ENCODE data around the gene RAE1.
A peak's percentile ranks its signal among the peaks of the same experiment; 100 is the strongest.

RAE1 gene, protein sequence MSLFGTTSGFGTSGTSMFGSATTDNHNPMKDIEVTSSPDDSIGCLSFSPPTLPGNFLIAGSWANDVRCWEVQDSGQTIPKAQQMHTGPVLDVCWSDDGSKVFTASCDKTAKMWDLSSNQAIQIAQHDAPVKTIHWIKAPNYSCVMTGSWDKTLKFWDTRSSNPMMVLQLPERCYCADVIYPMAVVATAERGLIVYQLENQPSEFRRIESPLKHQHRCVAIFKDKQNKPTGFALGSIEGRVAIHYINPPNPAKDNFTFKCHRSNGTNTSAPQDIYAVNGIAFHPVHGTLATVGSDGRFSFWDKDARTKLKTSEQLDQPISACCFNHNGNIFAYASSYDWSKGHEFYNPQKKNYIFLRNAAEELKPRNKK

DNA sequence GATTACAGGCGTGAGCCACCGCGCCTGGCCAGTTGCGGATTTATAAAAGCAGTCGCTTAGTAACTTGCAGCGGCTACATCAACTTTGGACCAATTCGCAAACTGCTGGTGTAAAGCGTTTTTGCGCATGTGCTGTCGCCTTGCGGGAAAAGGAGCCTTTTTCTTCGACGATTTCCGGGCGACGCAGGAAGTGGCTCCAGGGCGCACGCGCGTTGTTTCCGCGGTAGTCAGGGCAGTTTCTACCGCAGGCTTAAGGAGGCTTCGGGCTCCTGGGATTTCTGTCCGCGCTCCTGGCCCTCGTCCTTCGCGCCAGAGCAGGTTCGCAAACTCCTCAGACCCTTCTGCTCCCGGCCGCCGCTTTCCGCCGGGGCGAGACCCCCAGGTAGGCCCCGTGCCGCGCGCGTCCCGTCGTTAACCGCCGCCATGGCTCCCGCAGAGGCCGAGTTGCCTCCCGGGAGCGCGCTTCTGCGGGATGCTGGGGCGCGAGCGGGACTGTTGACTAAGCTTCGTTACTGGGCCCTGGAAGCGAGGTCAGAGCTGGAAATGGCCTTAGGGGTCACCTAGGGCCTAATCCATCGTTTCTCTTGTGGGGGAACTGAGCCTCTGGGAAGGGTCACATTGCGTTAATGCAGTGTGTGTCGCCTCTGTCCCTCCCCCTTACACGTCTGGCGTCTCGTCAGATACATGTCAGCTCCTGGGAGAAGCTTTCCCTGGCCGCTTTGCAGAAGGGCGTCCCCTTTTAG lies at the start of gene RAE1:
TSS of gene RAE1 (plus strand) at position 214 of the 742 bp plus-strand sequence. CDS start 2,784 bp downstream, outside the sequence.
- peak; percentile 92 for DNase-seq

DNA sequence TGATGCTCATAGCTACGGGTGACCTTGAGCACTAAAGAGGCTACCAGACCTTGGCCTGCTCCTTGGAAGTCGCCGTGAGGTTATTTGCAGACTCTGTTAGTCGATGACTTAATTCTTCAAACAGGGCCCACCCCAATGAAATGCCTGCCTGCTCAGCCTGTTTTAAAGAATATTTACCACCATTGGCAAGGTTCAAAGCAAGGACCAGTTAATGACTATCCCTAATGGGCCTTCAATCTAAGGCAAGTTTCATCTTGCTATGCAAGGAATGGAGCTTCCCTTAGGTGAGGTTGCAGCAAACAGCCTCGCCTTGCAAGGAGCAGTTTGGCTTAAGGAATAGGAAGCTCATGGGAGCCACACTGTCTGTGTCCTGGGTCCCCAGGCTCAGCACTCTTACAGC lies 44.3 kb upstream of the RAE1 start:
- no peak for DNase-seq

DNA sequence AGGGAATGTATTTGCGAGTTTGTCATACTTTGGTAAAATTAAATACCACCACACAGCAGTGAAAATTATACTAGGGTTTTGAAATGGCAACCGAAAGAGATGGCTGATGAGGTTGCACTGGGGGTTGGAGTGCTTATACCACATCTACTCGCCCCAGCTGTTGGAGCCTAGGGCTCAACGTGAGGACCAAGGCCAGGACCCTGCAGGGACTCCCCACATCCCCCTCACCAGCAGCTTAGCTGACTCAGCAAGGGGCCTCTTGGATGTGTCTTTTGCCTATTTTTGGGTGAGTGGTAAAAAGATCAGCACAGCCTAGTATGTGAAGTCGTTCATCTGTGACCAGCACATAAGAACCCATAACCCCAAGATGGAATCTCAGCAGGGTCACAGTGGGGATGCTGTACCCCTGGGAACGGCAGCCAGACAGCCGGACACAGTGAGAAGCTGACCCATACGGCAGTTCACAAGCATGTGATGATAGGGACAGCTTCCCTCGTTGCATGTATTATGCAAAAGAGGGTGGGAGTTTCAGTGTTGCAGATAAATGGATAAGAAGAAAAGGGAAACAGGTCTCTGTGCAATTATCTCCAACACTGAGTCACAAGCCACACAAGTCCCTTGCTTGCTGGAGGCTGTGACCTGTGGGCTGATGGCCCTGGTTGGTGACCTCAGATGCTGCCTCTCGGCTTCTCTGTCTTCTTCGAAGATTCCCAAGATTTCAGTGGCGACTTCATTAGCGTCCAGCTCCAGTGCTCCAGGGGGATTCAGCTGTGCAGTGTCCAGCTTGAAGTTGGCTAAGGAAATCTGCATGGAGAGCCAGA lies 42.4 kb upstream of the RAE1 start:
- DNase-seq, result no peak

DNA sequence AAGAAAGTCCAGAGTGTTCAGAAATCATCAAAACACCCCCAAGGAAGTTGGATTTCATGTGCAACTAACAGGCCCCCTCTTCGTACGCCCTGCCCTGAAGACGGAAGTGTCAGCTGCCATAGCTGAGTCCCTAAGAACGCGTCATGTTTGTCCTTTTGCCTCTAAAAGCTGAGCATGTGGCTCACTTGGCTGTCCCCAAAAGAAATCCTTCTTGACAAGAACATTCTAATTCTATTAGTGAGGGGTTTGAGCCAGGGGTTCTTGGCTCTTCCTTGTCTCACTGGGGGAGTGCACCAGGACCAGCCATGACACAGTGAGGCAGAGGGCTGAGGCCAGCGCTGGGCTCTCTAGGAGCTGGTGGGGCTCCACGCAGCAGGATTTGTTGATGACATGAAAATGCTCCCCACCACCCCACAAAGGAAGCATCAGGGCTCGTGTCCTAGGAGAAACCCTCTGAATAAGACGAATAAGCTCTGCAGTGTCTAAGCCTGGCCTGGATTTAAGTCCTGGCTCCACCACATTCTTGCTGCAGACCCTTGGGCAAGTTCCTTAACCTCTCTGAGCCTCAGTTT lies 41.4 kb upstream of the RAE1 start:
- no peak for DNase-seq

DNA sequence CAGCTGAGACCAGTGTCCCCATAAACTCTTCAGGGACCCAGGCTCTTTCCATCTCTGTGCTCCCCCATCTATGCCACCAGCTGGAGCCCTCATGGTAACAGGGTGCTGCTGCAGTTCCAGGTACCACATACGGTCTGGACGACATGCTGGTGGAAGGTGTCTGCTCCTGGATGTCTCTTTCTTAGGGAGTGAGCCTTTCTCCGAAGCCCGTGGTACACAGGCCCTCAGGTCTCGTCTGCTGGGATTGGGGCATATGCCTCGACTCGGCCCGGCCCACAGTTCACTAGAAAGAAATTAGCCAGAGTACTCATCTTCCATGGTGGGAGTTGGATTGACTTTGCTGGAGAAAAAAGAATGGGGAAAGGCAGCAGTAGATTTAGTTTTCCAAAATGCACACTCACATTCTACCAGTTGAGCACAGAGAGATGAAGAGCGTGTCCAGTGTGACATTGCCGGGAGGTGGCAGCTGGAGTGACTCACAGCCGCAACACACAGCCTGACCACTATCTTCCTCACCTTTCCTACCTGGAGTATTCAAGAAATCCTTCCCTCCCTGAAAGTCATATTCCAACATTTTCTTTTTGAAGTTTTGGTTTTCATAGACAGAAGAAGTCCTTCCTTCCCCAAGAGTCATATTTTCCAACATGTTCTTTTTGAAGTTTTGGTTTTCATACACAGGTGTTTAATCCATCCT lies 40.1 kb upstream of the RAE1 start:
- no peak for DNase-seq

DNA sequence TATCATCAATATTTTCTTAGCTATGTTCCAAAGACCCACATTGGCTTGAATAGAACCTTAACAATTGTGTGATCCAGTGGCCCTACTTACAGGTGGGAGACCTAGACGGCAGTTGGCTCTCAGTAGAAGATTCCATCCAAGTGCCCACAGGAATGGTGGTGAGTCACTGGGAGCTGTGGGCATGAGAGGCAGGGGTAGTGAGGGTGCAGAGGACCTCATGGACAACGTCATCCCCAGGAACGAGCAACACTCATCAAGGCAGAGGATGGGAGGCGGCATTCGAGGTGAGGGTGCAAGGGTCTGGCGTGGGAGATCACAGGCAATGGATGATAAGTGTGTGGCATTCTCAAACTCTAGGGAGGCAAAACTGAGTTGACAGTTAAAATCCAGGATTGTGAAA lies 38.9 kb upstream of the RAE1 start:
- no peak for DNase-seq

DNA sequence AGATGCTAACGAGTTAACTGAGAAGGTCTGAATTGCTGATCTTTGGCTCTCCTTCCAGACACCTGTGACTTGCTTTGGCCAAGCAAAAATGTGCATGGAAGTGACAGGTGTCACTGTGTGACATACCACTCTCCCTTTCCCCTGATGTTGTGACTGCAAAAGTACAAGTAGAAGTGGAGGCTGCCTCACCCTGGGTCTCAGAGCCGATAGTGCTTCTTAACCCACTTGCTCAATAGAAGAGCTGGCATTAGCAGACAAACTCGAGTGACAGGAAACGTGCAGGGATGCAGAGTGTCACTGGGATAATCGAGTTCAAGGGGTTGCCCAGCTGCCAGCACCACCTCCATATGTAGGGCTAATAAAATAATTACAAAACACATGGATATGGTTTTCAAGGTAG lies 37.8 kb upstream of the RAE1 start:
- no peak for DNase-seq

DNA sequence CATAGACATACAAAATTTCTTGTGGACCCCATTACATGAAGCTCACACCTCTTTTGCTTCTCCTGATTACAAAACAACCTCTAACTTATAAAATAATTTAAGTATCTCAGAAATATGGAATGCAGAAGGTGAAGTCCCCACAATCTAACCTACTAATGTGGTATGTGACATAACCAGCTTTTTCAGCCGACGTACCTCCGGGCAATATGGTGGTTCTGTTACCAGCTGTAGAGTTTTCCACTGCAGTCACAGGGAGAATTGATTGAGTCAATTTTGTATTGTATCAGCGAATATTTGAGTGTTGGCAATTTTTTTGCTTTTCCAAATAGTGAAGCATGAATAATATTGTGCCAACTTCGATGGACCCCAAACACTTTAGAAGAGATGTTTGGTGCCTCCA lies 37.1 kb upstream of the RAE1 start:
- no peak for DNase-seq

DNA sequence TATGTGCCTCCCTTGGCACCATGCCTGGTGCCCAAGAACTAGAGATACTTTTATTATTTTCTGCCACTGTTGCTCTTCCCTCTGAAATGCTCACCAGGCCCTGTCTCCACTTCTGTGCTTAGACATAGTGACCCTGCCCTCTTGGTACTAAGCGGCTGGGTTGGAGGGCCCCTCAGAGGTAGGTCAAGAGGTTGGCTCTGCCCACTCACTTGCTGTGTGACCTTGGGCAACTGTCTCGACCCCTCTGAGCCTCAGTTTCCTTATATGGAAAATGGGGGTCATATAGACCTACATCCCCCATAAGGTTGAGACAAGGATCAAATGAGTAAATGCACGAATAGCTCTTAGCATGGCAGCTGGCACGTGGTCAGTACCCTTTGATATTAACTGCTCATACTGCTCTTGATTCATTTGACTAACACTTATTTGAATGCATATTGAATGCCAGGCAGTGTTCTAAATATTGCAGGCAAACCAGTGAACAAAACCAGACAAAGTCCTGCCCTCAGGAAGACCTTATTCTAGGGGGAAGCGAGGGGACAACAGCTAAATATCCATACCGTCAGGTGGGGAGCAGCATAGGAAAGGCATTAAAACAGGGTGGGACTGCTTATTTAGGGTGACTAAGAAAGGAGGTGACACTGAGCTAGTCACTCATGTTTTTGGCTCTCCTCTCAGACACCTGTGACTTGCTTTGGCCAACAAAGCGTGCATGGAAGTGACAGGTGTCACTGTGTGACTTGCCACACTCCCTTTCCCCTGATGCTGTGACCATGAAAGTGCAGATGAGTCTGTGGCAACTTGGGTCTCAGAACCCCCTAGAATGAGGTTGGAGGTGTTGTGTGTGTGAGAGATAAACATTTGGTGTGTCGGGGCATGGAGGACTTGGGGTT lies 35.7 kb upstream of the RAE1 start:
- no peak for DNase-seq

DNA sequence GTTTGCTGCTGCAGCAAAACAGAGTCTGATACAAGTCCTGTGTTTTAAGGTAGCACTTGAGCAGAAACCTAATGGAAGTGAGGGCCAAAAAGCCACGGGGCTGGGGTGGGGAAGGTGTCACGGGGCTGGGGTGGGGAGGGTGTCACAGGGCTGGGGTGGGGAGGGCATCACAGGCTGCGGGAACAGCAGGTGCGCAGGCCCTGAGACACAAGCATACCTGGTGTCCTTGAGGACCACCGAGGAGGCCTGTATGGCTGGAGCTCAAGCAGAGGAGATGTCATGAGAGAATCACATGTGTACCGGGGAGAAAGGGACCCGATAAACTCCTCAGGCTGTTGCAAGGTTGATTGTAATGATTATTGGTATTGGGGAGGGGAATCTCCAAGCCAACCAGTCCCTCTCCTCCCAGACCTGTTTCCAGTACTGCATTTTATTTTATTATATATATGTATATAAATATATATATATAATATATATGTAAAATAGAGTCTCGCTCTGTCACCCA lies 35.0 kb upstream of the RAE1 start:
- no peak for DNase-seq

DNA sequence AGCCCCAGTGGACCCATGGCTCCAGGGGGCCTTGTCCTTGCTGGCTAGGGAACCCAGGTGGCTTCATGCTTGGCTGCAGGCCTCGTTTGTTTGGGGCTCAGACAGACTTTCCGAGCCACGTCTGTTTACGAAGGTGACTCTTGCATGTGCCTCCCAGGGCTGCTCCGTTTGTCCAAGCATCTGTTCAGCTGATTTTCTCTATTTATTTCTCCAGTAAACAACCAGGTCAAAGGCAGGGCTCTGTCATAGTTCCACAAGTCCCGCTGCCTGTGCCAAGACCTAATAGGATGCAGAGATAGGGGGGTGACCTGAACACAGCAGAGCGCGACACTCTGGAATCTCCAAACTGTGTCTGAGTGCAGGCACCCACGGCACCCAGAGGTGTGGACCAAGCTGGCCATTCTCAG lies 34.3 kb upstream of the RAE1 start:
- DNase-seq, result no peak

DNA sequence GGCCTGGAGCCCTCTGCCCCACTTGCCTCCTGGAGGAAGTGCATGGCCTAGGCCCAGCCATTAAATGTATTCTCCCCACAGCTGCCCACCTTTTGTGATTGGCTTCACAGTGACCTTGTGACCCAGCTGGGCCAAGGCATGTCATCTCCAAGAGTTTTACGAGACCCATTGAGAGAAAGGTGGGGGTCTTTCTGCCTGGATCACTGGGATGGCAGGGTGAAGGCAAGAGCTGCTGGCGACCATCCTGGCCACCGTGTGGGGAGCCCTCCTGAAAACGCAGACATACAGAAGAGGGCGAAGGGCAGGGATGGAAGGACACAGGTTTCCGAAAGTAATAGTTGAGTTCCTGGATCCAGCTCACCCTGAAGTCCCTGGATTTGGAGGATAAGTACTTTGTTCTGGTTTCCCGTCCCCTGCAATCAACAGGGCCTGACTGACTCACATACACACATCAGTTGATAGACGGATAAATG lies 33.7 kb upstream of the RAE1 start:
- DNase-seq, result no peak

DNA sequence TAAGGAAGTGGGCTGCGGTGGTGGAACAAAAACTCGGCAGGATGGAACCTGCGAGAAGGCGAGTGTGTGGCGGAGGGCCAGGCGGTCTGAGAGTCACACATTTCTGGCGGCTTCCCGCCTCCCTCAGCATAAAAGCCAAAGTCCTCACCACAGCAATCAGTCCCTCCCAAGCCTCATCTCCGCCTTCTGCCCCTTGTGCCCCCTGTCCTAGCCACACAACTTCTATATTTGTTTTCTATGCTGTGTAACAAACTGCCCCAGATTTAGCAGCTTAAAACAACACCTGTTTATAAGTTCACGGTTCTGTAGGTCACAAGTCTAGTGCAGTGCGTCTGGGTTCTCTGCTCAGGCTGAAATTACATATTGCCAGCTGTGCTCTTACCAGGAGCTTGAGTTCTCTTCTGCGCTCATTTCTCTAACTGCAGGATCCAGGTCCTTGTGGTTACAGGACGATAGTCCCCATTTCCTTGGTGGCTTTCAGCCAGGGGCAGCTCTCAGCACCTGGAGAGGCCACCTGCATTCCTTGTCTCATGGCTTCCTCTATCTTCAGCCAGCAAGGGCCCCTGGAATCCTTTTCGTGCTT lies 33.2 kb upstream of the RAE1 start:
- no peak for DNase-seq

DNA sequence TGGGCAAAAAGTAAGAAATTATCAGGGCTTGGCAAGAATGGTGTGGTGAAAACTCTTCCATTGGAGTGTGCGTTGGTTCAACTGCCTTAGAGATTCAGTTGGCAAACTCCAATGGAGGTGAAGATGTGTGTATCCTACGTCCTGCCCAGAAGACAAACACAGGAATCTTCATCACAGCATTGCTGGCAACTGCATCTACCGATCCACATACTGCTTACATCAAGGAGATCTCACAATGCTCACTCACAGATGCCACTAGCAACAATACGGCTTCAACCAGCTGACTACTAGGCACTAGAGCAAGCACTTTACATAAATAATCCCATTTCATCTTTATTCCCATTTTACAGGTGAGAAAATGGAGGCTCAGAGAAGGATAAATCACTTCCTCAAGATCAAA lies 31.5 kb upstream of the RAE1 start:
- no peak for DNase-seq

DNA sequence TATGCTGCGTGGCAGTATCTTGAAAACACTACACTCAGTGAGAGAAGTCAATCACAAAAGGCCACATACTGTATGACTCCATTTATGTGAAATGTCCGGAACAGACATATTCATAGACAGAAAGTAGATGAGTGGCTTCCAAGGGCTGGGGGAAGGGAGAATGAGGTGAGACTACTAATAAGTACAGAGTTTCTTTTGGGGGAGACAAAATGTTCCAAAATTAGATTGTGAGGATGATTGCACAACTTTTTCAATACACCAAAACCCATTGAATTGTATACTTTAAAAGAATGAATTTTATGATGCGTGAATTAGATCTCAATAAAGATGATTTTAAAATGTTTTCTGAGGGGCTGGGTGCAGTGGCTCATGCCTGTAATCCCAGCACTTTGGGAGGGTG lies 30.7 kb upstream of the RAE1 start:
- no peak for DNase-seq

DNA sequence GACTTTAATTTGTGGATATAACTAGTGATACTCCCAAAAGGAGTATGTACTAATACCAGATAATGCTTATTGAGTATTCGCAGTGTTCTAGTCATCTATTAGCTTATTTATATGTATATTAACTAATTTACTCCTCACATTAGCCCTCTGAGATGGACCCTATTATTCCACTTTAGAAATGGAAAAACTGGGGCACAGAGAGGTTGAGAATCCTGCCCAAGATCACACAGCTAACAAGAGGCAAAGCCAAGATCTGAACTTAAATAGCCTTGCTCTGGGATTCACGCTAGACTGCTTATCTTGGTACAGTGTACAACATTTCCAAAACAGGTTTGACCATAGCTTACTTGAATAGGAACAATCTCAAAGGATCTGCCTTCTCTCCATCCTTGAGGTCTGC lies 29.9 kb upstream of the RAE1 start:
- DNase-seq, result no peak

DNA sequence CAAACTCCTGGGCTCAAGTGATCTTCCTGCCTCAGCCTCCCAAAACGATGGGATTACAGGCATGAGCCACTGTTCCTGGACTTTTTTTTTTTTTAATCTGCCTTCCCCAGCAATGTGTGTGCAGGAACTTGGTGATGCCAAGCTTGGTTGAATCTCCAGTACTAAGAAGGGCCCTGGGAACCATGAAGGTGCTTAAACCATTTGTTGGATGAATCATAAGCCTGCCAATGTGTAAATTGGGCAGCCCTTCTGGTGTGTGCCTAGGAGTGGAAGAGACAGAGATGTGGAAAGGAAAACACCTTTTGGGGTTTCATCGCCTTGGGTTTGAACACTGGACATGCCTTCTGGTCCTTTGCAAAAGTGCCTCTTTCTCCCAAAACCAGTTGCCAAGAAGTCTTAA lies 28.6 kb upstream of the RAE1 start:
- no peak for DNase-seq

DNA sequence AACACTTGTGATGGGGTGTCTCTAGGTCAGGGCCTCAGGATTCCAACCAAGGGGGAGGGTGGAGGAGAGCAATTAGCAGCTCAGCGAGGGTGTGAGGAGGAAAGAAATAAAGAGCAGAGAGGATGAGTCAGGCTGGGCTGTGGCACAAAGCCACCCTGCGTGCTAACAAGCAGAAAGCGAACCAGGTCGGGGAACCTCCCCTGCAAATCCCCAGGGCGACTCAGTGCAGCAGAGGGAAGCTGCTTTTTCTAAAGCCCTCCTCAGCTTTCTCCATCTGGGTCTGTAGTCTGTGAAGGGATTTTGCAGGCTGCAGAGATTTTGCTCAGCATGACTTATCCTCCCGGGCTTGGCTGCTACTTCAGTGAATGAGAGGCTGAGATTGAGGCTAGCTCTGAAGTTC lies 28.0 kb upstream of the RAE1 start:
- no peak for DNase-seq

DNA sequence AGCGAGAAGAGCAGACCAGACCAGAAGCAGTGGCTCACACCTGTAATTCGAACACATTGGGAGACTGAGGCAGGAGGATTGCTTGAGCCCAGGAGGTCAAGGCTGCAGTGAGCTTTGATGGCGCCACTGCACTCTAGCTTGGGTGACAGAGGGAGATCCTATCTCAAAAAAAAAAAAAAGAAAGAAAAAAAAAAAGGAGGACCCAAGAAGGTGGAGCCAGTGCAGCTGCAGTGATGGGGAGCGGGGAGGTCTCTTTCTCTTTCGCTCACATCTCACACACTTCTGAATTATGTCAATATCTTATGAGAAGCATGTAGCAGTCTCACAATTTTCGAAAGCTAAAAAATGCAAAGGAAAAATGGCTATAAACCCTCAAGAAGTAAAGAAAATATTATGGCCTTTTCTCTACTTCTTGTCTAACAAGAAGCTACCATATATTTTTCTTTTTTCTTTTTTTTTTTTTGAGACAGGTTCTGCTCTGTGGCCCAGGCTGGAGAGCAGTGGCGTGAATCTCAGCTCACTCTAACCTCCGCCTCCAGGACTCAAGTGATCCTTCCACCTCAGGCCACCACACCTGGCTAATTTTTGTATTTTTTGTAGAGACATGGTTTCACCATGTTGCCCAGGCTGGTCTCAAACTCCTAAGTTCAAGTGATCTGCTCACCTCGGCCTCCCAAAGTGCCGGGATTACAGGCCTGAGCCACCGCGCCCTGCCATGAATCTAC lies 25.3 kb upstream of the RAE1 start:
- DNase-seq, result no peak

All from activated CD4-positive, alpha-beta T cell treated with anti-CD3 and anti-CD28 coated beads, Interleukin-10, Interleukin-2, amounts not matched to agents 100 ng/mL and 50 ng/mL, durations not matched to agents 16 hours and 8 hours (primary cell).